SH-SY5Y (cell line): ENCODE results near the gene C1orf210.

Source experiments
- GATA2 ChIP-seq: IDR thresholded peaks from 2 replicates; pipeline ENCODE4 v1.6.1; 2011; ENCODE audit warnings: mild to moderate bottlenecking, low read depth, low read length
- GATA3 ChIP-seq: IDR thresholded peaks from 2 replicates; pipeline ENCODE4 v1.6.1; 2011; ENCODE audit warnings: low read depth, mild to moderate bottlenecking, low read length, moderate library complexity

GRCh38 chr1:43250351-43250761, 35.0 kb downstream of the C1orf210 start:
- TF ChIP-seq GATA2 (no peak), GATA3 (no peak)
